Stimulated activated CD4-positive, alpha-beta T cell treated with anti-CD3 and anti-CD28 coated beads, Interleukin-1b, Interleukin-23, amount 100 ng/mL, for 24 hours (primary cell): ENCODE data around the gene CDK6.

Experiments
- DNase-seq, 4 experiments: peaks; one replicate each; pipeline ENCODE4 v3.0.0-alpha.2; 2020; ENCODE audit warnings: low read depth in 4 of 4, low spot score in 1 of 4

Gene CDK6

DNA sequence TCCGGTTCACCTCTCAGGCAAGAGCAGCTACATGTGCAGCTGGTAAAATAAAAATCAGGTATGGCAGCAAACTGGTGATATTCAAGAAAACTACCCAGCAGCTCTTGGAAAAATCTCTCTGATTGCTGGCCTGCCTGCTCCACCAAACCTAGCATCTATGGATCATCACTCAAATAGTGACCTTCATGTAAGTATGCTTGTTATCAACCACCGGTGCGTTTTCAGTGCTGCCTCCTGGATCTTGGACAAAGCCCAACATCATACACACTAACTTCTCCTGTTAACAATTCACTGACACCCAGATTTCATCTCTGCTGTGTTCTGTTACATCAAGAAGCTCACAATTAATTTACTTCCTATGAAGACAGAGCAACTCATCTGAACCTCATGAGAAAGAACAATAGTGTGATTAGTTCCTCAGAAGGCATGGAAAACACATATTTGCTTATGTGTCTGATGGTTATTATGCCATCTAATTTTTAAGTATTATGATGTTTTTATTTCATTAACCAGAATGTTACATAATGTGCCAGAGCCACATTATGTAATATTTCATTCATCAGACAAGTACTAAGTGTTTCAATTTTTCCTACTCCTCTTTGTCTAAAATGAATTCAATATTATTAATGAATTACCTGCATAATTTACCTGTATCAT, 8.8 kb downstream of the CDK6 start:
- no peak for DNase-seq

- DNase-seq, result no peak
Measured at GRCh38 chr7:92826258-92826938, 10.0 kb downstream of the CDK6 start.

GRCh38 chr7:92824901-92825480, 11.4 kb downstream of the CDK6 start:
- no peak for DNase-seq

- no peak for DNase-seq
Measured at GRCh38 chr7:92824450-92824849, 11.9 kb downstream of the CDK6 start.

GRCh38 chr7:92823042-92823441, 13.3 kb downstream of the CDK6 start:
- DNase-seq, result no peak

- no peak for DNase-seq
Measured at GRCh38 chr7:92820191-92820590, 16.2 kb downstream of the CDK6 start.

GRCh38 chr7:92817398-92817797, 19.0 kb downstream of the CDK6 start:
- no peak for DNase-seq

- DNase-seq, result no peak
Measured at GRCh38 chr7:92815412-92815811, 21.0 kb downstream of the CDK6 start.

GRCh38 chr7:92813390-92814024, 22.9 kb downstream of the CDK6 start:
- DNase-seq, result no peak

DNA sequence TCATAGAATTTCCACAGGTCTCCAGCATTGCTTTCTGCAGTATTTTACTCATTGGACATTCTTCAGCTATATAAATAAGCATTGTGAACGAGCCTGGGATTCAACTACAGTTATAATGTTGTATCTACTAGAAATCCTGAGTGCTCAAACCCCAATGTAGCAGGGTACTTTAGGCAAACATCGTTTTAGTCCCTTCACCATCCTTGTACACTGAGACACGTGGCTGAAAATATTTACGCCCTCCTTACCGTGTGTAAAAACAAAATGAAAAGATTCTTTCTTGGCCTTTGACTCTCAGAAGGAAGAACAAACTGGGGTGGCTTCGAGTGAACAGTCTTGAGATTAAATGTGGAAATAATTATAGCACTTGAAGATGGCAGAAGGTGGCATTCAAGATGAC, 25.2 kb downstream of the CDK6 start:
- DNase-seq, result no peak

- peak in 1 of 4 experiments; percentile 42 for DNase-seq
Measured at GRCh38 chr7:92809760-92810573, 26.4 kb downstream of the CDK6 start.

DNA sequence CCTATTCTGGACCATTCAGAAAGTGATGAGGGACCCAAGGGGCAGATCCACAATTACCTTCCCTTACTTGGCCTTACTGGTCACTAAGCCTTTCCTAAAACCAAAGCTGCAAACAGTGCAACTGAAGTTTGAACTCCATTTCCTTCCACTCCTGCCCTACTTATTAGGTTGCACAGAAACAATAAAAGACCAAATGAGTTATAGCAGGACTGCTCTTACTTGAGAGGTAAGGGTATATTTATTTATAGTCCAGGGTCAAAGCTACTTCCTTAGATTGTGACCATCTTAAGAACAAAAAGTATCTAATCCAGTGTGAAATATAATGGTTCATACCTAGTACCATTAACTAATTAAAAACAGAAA, 27.0 kb downstream of the CDK6 start:
- no peak for DNase-seq

DNA sequence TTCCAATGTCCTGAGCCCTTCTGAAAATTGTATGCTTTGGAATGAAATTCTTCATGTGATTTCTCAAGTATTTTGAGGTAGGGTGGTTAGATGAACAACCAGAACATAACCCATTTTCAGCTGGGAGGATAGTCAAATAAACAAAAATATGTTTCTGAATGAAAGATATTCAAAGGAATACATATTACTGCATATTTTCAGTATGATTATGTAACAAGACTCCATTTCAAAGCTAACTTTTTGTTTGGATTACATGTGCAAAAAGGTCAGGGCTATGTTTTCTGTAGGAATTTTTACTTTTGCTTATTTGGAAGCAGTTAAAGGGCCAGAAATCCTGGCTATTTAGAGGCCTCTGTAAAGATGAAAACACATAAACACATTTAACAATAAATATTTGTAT, 27.7 kb downstream of the CDK6 start:
- no peak for DNase-seq

GRCh38 chr7:92808006-92808405, 28.4 kb downstream of the CDK6 start:
- DNase-seq, result no peak

DNA sequence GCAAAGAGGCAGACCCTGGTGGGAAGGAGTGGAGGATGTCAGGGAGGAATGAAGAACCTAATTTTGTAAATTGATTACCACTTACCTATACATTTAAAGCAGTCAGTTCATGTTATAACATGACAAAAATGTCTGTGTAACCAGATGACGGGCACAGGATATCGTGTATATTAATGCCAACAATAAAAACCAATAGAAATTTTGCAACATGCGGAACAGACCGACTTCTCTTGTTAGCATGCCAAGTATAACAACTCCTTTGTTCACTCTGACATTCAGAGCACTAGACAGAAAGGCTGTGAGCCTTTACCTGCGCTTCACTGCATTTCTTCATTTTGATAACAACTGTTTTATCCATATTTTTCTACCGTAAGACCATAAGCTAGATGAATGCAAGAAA, 29.9 kb downstream of the CDK6 start:
- DNase-seq, result no peak

GRCh38 chr7:92802406-92802805, 34.0 kb downstream of the CDK6 start:
- no peak for DNase-seq

DNA sequence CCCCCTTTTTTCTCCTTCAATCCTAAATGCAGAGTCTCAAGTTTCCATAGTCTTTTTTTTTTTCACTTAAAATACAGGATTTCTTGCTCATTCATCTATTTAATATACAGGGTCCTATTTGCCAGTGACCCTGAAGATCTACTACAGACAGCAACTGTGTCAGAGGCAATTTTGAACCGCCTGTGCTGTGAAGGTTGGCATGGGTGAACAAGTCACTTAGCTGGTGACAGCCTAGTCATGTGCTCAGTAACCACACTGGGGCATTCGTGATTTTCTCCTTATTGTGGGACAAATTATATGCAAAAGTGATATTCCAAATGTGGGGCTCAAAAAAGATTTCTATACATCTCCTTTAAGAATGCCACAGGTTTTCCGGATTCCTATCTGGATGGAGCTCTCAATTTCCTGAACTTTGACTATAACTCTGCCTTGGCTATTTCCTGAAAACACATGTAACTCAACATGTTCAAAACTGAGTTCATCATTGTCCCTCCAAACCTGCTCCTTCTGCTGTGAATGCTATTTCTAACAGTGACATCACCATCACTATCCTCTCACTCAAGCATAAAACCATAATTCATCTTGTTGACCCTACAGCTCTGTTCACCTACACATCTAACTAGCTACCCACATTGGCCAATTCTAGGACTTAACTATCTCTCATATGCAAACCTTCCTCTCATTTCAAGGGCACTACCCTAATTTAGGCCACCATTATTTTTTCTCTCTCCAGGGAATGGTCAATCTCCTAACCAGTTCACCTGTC, 36.7 kb downstream of the CDK6 start:
- no peak for DNase-seq

- no peak for DNase-seq
Measured at GRCh38 chr7:92798517-92799249, 37.7 kb downstream of the CDK6 start.

GRCh38 chr7:92797693-92798092, 38.7 kb downstream of the CDK6 start:
- no peak for DNase-seq

DNA sequence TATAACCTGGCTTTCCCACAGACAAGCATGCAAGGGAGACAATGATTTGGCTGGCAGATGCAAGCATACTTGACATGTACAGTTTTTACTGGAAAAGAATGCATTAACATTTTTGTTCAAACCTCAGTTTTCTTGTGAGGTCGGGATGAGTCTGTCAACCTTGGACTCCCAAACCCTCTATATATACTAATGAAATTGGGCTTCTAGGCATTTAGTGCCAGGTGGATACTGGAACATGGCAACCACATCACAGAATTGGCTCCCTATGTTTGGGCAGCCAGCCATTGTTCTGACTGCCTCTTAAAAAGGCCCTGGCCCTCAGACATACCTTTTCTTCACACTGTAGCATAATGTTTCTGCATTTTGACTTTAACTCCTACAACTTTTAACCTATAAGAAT, 39.1 kb downstream of the CDK6 start:
- no peak for DNase-seq
